Fibroblast of mammary gland (primary cell): ENCODE results near the gene ZNF333.

Source experiments
- DNase-seq: peaks from one replicate; pipeline ENCODE4 v3.0.0-alpha.2; 2010; ENCODE audit warnings: low read depth
- H3K4me3 ChIP-seq: 2 replicates; pipeline ENCODE4 v1.5.1; 2011; ENCODE audit warnings: low read depth, mild to moderate bottlenecking, low read length, moderate library complexity; ENCODE audit not compliant: control insufficient read depth
- TF ChIP-seq, protein P1 (sequence below): conservative IDR thresholded peaks from 2 replicates; pipeline ENCODE4 v1.5.1; 2011; ENCODE audit warnings: low read depth, low read length, inconsistent platforms; ENCODE audit not compliant: control insufficient read depth, insufficient read depth

Gene ZNF333

GRCh38 chr19:14674764-14675163 lies 15.1 kb upstream of the ZNF333 start, which contains the start of gene ADGRE3:
Gene ADGRE3, minus strand, starts transcription at chr19:14674844. Its CDS starts 74 bp downstream, at chr19:14674770.
- DNase-seq = peak; percentile 5
- no peak within 1 kb of the TSS for H3K4me3 ChIP-seq
- TF ChIP-seq, protein P1, sequence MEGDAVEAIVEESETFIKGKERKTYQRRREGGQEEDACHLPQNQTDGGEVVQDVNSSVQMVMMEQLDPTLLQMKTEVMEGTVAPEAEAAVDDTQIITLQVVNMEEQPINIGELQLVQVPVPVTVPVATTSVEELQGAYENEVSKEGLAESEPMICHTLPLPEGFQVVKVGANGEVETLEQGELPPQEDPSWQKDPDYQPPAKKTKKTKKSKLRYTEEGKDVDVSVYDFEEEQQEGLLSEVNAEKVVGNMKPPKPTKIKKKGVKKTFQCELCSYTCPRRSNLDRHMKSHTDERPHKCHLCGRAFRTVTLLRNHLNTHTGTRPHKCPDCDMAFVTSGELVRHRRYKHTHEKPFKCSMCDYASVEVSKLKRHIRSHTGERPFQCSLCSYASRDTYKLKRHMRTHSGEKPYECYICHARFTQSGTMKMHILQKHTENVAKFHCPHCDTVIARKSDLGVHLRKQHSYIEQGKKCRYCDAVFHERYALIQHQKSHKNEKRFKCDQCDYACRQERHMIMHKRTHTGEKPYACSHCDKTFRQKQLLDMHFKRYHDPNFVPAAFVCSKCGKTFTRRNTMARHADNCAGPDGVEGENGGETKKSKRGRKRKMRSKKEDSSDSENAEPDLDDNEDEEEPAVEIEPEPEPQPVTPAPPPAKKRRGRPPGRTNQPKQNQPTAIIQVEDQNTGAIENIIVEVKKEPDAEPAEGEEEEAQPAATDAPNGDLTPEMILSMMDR = no peak

GRCh38 chr19:14676762-14677161 lies 13.1 kb upstream of the ZNF333 start:
- TF ChIP-seq, protein P1 = no peak
- no peak overlapping the region for H3K4me3 ChIP-seq
- DNase-seq = no peak

DNA sequence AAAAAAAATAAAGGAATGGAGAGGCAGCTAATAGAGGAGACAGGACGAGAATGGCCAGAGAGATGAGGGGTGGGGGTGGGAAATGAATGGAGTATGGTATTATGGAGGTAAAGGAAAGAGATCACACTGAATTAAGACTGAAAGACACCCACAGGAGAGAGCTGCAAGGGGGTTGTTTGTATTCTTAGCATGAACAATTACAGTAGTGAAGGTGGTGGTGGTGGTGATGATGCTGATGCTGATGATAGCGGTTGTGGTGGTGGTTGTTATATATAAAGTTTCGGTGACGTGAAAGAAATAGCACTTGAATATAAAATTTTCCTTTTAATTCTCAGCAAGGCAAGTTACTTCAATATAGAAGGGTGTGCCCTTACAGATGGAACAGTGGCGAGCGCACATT lies 12.4 kb upstream of the ZNF333 start:
- DNase-seq = no peak
- TF ChIP-seq, protein P1 = no peak
- H3K4me3 ChIP-seq = no peak overlapping the region

- DNase-seq = no peak
- no peak overlapping the region for H3K4me3 ChIP-seq
- TF ChIP-seq, protein P1 = no peak
These were observed 11.6 kb upstream of the ZNF333 start for GRCh38 chr19:14678199-14678598.

- TF ChIP-seq, protein P1 = no peak
- no peak for DNase-seq
- no peak overlapping the region for H3K4me3 ChIP-seq
These were observed 7.8 kb upstream of the ZNF333 start for GRCh38 chr19:14682084-14682483.

DNA sequence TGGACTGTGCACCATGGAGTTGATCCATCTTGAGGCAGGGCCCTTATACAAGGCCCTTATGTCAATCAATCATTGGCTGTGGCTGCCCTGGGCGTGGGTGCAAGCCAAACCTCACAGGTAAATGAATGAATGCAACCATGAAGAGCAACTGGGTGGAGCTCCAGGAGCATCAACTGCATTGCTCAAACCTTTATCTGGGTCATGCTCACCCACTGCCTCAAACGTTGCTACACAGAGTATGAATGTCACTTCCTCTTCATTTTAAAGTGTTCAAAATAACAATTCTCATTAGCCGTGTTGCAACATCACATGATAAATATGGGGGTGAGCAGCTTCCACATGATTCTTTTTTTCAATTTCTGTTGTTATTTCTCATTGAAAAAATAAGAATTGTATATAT lies 6.4 kb upstream of the ZNF333 start:
- TF ChIP-seq, protein P1 = no peak
- DNase-seq = no peak
- H3K4me3 ChIP-seq = no peak overlapping the region

DNA sequence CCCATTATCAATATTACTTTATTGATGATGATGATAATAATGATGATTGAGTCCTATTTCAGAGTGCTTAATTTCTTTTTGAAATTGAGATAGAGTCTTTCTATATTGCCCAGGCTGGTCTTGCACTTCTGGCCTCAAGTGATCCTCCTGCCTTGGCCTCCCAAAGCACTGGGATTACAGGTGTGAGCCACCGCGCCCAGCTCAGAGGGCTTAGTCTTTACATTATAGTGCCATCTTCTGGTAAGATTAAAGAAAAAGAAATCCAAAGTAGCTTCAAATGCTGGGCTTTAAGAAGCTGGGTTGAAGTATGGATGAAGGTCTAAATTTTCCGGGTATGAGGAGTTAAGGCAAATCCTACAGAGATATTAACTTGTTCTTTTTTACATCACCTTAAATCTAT lies 3.4 kb upstream of the ZNF333 start:
- TF ChIP-seq, protein P1 = peak; percentile 24
- H3K4me3 ChIP-seq = no peak overlapping the region
- DNase-seq = peak; percentile 25
